K562 (cell line): ENCODE results near the gene NOP10. TPM values are rescaled to one million over a fixed set of nuclear protein-coding genes. Genes with fewer than 3 reads are reported as not detected.

Experiments
- CREM ChIP-seq: IDR thresholded peaks from 2 replicates; pipeline ENCODE4 v1.6.1; 2014; ENCODE audit warnings: antibody characterized with exemption, low read depth
- ETV1 ChIP-seq: fragments of 450-650 bp; conservative IDR thresholded peaks from 2 replicates; pipeline ENCODE4 v1.6.1; 2016; ENCODE audit warnings: missing genetic modification characterization, control low read depth, low read depth, missing compliant biosample characterization
- GABPB1 ChIP-seq: sonication (generic); formaldehyde crosslinking; IDR thresholded peaks from 2 replicates; pipeline ENCODE4 v1.8.0; 2022; ENCODE audit warnings: mild to moderate bottlenecking, missing genetic modification reagents
- GABPB2 ChIP-seq: fragments of 250-450 bp; sonication (Bioruptor Pico); conservative IDR thresholded peaks from 2 replicates; pipeline ENCODE4 v1.5.1; 2021; ENCODE audit warnings: mild to moderate bottlenecking
- MAFF ChIP-seq: IDR thresholded peaks from 2 replicates; pipeline ENCODE4 v1.6.1; 2012; ENCODE audit warnings: low read length, improper control_type of control experiment
- MAZ ChIP-seq, 2 experiments: fragments of 450-650 bp in 1 of 2; sonication (generic) in 1 of 2; formaldehyde crosslinking; IDR thresholded peaks in 1 of 2; conservative IDR thresholded peaks in 1 of 2; 2 replicates each; pipeline versions ENCODE4 v1.4.0 to v1.5.0; 2020; ENCODE audit warnings: mild to moderate bottlenecking in 1 of 2, missing genetic modification reagents in 1 of 2
- NR1H2 ChIP-seq: sonication (generic); formaldehyde crosslinking; IDR thresholded peaks from 2 replicates; pipeline ENCODE4 v1.4.0; 2020; ENCODE audit warnings: mild to moderate bottlenecking, missing genetic modification reagents
- NRF1 ChIP-seq, 2 experiments: fragments of 450-650 bp; IDR thresholded peaks in 1 of 2; conservative IDR thresholded peaks in 1 of 2; 2 replicates each; pipeline ENCODE4 v1.6.1; 2014; ENCODE audit warnings: mild to moderate bottlenecking in 2 of 2
- RBBP5 ChIP-seq: fragments of 200-600 bp; sonication (generic); IDR thresholded peaks from 2 replicates; pipeline ENCODE4 v1.6.1; 2012; ENCODE audit warnings: borderline replicate concordance, mild to moderate bottlenecking, low read length, control low read depth, inconsistent platforms; ENCODE audit not compliant: insufficient read depth, poor library complexity, severe bottlenecking
- RCOR1 ChIP-seq, 2 experiments: IDR thresholded peaks; 2 replicates each; pipeline ENCODE4 v1.6.1; 2012; ENCODE audit warnings: low read depth in 2 of 2, low read length in 2 of 2, borderline replicate concordance in 1 of 2, improper control_type of control experiment in 1 of 2
- SPI1 ChIP-seq: IDR thresholded peaks from 2 replicates; pipeline ENCODE4 v1.6.1; 2011; ENCODE audit warnings: low read depth, low read length, control low read depth, borderline replicate concordance
- SRF ChIP-seq, 2 experiments: fragments of 250-450, 450-650 bp in 1 of 2; sonication (Bioruptor Pico) in 1 of 2; sonication (generic) in 1 of 2; formaldehyde crosslinking; IDR thresholded peaks; 2 replicates each; pipeline versions ENCODE4 v1.5.0 to v1.5.1; 2020 to 2022; ENCODE audit warnings: mild to moderate bottlenecking in 1 of 2, missing genetic modification reagents in 1 of 2
- ZNF282 ChIP-seq: sonication (generic); formaldehyde crosslinking; IDR thresholded peaks from 2 replicates; pipeline ENCODE4 v1.8.1; 2023; ENCODE audit warnings: missing genetic modification reagents
- ZNF668 ChIP-seq: fragments of 250-450 bp; sonication (Bioruptor Pico); IDR thresholded peaks from 2 replicates; pipeline ENCODE4 v1.8.0; 2022; ENCODE audit warnings: mild to moderate bottlenecking, inconsistent platforms
- ZNF707 ChIP-seq: fragments of 250-450 bp; sonication (Bioruptor Pico); conservative IDR thresholded peaks from 2 replicates; pipeline ENCODE4 v1.8.0; 2022; ENCODE audit warnings: inconsistent platforms, mild to moderate bottlenecking, moderate library complexity
- polyA plus RNA-seq, 8 experiments: library from polyadenylated mRNA; depleted of rRNA in 4 of 8; stranded (reverse) in 5 of 8; unstranded in 3 of 8; fragments of >200 nt; fragmentation: Nextera tagmentation in 2 of 8; fragmentation: Illumina TruSeq in 1 of 8; extraction: Ambion mirVana in 2 of 8; extraction: Trizol in 1 of 8; gene quantifications; 2 replicates each; pipeline versions ENCODE4 v1.2.1 to v1.2.3, GENCODE V29; 2011 to 2014; ENCODE audit warnings: inconsistent platforms in 1 of 8, missing spikeins in 1 of 8
- total RNA-seq, 7 experiments: library from RNA; depleted of rRNA in 6 of 7; stranded (reverse); fragments of >200 nt in 6 of 7; fragmentation: Illumina TruSeq in 2 of 7; extraction: Trizol in 2 of 7; gene quantifications; 2 replicates each; pipeline versions ENCODE4 v1.2.1 to v1.2.3, GENCODE V29; 2011 to 2021; ENCODE audit warnings: low replicate concordance in 1 of 7
- TF ChIP-seq, protein P1 (sequence below): fragments of 450-650 bp; IDR thresholded peaks from 2 replicates; pipeline ENCODE4 v1.6.1; 2016; ENCODE audit warnings: low read depth
- TF ChIP-seq, protein P2 (sequence below): IDR thresholded peaks from 2 replicates; pipeline ENCODE4 v1.6.1; 2012; ENCODE audit warnings: low read depth, low read length, improper control_type of control experiment, borderline replicate concordance

The NOP10 gene
- total and polyA plus RNA-seq, 9 of the 15 experiments (the other 6 are each of a cell fraction or from before 2014, with no cell fraction given), result 250 to 1,663 (median 449) TPM

DNA sequence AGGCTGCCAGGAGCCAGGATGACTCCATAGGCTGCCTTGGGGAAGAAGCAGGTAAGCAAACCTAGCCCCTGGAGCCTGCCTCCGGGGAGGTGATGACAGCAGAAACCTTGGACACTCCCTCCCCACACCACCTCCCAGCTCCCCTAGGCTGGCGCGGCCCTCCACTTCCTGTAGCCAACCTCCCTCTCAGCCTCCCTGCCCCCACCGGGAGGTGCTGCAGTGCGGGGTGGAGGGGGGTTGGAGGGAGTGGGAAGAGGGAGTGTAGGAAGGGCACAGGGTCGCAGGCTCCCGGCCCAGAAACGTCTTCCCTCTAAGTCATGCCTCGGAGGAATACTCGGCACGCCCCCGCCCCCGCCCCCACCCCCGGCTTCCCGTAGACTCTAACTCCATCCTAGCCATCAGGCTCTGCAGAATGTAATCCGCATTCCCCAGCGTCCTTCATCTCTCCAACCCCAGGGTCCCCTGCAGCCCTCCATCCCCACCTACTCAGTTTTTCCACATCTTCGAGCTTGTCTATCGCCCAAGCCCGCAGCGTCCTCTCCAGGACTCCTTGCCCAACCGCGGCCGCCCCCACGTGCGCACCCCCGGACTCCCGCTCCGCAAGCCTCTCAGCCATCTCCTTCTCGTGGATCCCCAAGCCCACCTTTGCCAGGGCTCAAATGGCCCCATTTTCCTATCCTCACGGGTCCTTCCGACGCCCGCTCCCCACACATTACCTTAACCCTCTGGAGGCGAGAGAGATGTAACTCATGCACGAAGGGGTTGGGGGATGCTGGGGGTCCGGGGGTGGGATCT lies 23.5 kb upstream of the NOP10 start (continued):
- TF ChIP-seq NRF1 (conservative IDR thresholded peaks at IDR 0.05 in 1 of 2, IDR thresholded peaks at IDR 0.05 in 1 of 2) (no peak), CREM (0 out of 2 replicates have a peak, but pooled peaks have one; percentile 12), MAFF (no peak), ZNF707 (CRISPR knock-in tag) (no peak), RCOR1 (IDR thresholded peaks at IDR 0.05; ENCODE audit: borderline replicate concordance in 1 of 2, low read depth in 2 of 2, low read length in 2 of 2) (peak in 1 of 2 experiments; percentile 16; a peak in 1 of 4 replicates), NR1H2 (no peak), ETV1 (tag) (0 out of 2 replicates have a peak, but pooled peaks have one; percentile 17), GABPB1 (CRISPR knock-in tag) (0 out of 2 replicates have a peak, but pooled peaks have one; percentile 18), MAZ (CRISPR knock-in tag; conservative IDR thresholded peaks at IDR 0.05 in 1 of 2, IDR thresholded peaks at IDR 0.05 in 1 of 2) (peak; percentile 30 to 93; a peak in 2 of 4 replicates), ZNF668 (CRISPR knock-in tag) (no peak), SPI1 (peak; percentile 38; the same call in 1 of the 2 replicates), RBBP5 (peak; percentile 36), SRF (CRISPR knock-in tag; IDR thresholded peaks at IDR 0.05) (peak in 1 of 2 experiments; percentile 17; a peak in 1 of 4 replicates), ZNF282 (CRISPR knock-in tag) (no peak), GABPB2 (CRISPR knock-in tag) (no peak)
- TF ChIP-seq, protein P1, sequence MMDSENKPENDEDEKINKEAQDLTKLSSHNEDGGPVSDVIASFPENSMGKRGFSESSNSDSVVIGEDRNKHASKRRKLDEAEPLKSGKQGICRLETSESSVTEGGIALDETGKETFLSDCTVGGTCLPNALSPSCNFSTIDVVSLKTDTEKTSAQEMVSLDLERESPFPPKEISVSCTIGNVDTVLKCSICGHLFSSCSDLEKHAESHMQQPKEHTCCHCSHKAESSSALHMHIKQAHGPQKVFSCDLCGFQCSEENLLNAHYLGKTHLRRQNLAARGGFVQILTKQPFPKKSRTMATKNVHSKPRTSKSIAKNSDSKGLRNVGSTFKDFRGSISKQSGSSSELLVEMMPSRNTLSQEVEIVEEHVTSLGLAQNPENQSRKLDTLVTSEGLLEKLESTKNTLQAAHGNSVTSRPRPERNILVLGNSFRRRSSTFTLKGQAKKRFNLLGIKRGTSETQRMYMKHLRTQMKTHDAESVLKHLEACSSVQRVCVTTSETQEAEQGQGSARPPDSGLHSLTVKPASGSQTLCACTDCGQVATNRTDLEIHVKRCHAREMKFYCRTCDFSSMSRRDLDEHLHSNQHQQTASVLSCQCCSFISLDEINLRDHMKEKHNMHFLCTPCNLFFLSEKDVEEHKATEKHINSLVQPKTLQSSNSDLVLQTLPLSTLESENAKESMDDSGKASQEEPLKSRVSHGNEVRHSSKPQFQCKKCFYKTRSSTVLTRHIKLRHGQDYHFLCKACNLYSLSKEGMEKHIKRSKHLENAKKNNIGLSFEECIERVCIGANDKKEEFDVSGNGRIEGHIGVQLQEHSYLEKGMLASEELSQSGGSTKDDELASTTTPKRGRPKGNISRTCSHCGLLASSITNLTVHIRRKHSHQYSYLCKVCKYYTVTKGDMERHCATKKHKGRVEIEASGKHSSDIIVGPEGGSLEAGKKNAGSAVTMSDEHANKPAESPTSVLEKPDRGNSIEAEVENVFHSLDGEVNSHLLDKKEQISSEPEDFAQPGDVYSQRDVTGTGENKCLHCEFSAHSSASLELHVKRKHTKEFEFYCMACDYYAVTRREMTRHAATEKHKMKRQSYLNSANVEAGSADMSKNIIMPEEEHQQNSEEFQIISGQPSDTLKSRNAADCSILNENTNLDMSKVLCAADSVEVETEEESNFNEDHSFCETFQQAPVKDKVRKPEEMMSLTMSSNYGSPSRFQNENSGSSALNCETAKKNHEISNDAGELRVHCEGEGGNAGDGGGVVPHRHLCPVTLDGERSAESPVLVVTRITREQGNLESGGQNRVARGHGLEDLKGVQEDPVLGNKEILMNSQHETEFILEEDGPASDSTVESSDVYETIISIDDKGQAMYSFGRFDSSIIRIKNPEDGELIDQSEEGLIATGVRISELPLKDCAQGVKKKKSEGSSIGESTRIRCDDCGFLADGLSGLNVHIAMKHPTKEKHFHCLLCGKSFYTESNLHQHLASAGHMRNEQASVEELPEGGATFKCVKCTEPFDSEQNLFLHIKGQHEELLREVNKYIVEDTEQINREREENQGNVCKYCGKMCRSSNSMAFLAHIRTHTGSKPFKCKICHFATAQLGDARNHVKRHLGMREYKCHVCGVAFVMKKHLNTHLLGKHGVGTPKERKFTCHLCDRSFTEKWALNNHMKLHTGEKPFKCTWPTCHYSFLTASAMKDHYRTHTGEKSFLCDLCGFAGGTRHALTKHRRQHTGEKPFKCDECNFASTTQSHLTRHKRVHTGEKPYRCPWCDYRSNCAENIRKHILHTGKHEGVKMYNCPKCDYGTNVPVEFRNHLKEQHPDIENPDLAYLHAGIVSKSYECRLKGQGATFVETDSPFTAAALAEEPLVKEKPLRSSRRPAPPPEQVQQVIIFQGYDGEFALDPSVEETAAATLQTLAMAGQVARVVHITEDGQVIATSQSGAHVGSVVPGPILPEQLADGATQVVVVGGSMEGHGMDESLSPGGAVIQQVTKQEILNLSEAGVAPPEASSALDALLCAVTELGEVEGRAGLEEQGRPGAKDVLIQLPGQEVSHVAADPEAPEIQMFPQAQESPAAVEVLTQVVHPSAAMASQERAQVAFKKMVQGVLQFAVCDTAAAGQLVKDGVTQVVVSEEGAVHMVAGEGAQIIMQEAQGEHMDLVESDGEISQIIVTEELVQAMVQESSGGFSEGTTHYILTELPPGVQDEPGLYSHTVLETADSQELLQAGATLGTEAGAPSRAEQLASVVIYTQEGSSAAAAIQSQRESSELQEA, result 0 out of 2 replicates have a peak, but pooled peaks have one; percentile 42
- TF ChIP-seq, protein P2, sequence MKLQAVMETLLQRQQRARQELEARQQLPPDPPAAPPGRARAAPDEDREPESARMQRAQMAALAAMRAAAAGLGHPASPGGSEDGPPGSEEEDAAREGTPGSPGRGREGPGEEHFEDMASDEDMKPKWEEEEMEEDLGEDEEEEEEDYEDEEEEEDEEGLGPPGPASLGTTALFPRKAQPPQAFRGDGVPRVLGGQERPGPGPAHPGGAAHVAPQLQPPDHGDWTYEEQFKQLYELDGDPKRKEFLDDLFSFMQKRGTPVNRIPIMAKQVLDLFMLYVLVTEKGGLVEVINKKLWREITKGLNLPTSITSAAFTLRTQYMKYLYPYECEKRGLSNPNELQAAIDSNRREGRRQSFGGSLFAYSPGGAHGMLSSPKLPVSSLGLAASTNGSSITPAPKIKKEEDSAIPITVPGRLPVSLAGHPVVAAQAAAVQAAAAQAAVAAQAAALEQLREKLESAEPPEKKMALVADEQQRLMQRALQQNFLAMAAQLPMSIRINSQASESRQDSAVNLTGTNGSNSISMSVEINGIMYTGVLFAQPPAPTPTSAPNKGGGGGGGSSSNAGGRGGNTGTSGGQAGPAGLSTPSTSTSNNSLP, result no peak
